ENCODE measurements around the gene TCF20.
A peak's percentile ranks its signal among the peaks of the same experiment; 100 is the strongest.

Gene TCF20

GRCh38 chr22:42282252-42282942 is 11.9 kb upstream of the TCF20 start:
- no peak for DNase-seq (ENCODE audit: low spot score)

- DNase-seq (ENCODE audit: low spot score): no peak
These were observed 11.3 kb upstream of the TCF20 start for GRCh38 chr22:42281706-42282251.

GRCh38 chr22:42281284-42281683 is 10.8 kb upstream of the TCF20 start:
- DNase-seq (ENCODE audit: low spot score): no peak

- no peak for DNase-seq (ENCODE audit: low spot score)
These were observed 10.4 kb upstream of the TCF20 start for GRCh38 chr22:42280836-42281235.

GRCh38 chr22:42280140-42280539 is 9.7 kb upstream of the TCF20 start:
- no peak for DNase-seq (ENCODE audit: low spot score)

- no peak for DNase-seq (ENCODE audit: low spot score)
These were observed 9.1 kb upstream of the TCF20 start for GRCh38 chr22:42279425-42280020.

GRCh38 chr22:42277988-42278776 is 7.7 kb upstream of the TCF20 start:
- DNase-seq (ENCODE audit: low spot score): peak; percentile 43

GRCh38 chr22:42277232-42277753 is 6.8 kb upstream of the TCF20 start:
- no peak for DNase-seq (ENCODE audit: low spot score)

GRCh38 chr22:42275970-42276369 is 5.5 kb upstream of the TCF20 start:
- DNase-seq (ENCODE audit: low spot score): no peak

- DNase-seq (ENCODE audit: low spot score): no peak
These were observed 4.7 kb upstream of the TCF20 start for GRCh38 chr22:42275176-42275575.

- no peak for DNase-seq (ENCODE audit: low spot score)
These were observed 3.5 kb upstream of the TCF20 start for GRCh38 chr22:42273855-42274451.

GRCh38 chr22:42272431-42272999 is 2.1 kb upstream of the TCF20 start:
- no peak for DNase-seq (ENCODE audit: low spot score)

- no peak for DNase-seq (ENCODE audit: low spot score)
These were observed 1.5 kb upstream of the TCF20 start for GRCh38 chr22:42271906-42272305.

- DNase-seq (ENCODE audit: low spot score): no peak
These were observed 849 bp upstream of the TCF20 start for GRCh38 chr22:42271191-42271813.

- DNase-seq (ENCODE audit: low spot score): no peak
These were observed 310 bp downstream of the TCF20 start for GRCh38 chr22:42270176-42270509.

- no peak for DNase-seq (ENCODE audit: low spot score)
These were observed 849 bp downstream of the TCF20 start for GRCh38 chr22:42269432-42270175.

- no peak for DNase-seq (ENCODE audit: low spot score)
These were observed 1.5 kb downstream of the TCF20 start for GRCh38 chr22:42268852-42269410.

GRCh38 chr22:42265321-42265720 is 5.1 kb downstream of the TCF20 start:
- no peak for DNase-seq (ENCODE audit: low spot score)

- DNase-seq (ENCODE audit: low spot score): no peak
These were observed 6.5 kb downstream of the TCF20 start for GRCh38 chr22:42263944-42264343.

GRCh38 chr22:42262964-42263363 is 7.5 kb downstream of the TCF20 start:
- no peak for DNase-seq (ENCODE audit: low spot score)

- DNase-seq (ENCODE audit: low spot score): no peak
These were observed 9.2 kb downstream of the TCF20 start for GRCh38 chr22:42261296-42261695.
